Left ventricle myocardium inferior (tissue), 1 donor: ENCODE results near the gene MTUS2. TPM values are rescaled to one million over a fixed set of nuclear protein-coding genes. Genes with fewer than 3 reads are reported as not detected.
A peak's percentile ranks its signal among the peaks of the same experiment; 100 is the strongest.

Experiments
- DNase-seq: peaks from one replicate; pipeline ENCODE4 v3.0.0-alpha.2; 2020
- H3K27ac ChIP-seq: fragments of 200-600 bp; replicated peaks from 2 replicates; pipeline ENCODE4 v1.8.0; 2021
- H3K27me3 ChIP-seq: fragments of 200-600 bp; 2 replicates; pipeline ENCODE4 v1.8.0; 2021; ENCODE audit warnings: low read depth
- H3K36me3 ChIP-seq: fragments of 200-600 bp; 2 replicates; pipeline ENCODE4 v1.8.0; 2021
- H3K4me1 ChIP-seq: fragments of 200-600 bp; 2 replicates; pipeline ENCODE4 v1.8.0; 2021
- H3K4me3 ChIP-seq: fragments of 200-600 bp; 2 replicates; pipeline ENCODE4 v1.8.0; 2021; ENCODE audit warnings: mild to moderate bottlenecking, moderate library complexity
- H3K9me3 ChIP-seq: fragments of 200-600 bp; replicated peaks from 2 replicates; pipeline ENCODE4 v1.8.0; 2021
- CTCF ChIP-seq: fragments of 200-600 bp; IDR thresholded peaks from 2 replicates; pipeline ENCODE4 v1.8.0; 2021; ENCODE audit warnings: antibody characterized with exemption, mild to moderate bottlenecking, borderline replicate concordance
- intact Hi-C: fragments of 100-400 bp; cut with micrococcal nuclease; formaldehyde crosslinking; loops from one replicate; pipeline ENCODE4 v1.11.0; 2022
- total RNA-seq: library from RNA; stranded (reverse); fragmentation: NEBNext Ultra II Directional; extraction: Animal tissue kit (Norgen Biotek cat#: 25700); gene quantifications from one replicate; pipeline ENCODE4 v1.2.1, GENCODE V29; 2021
- donor health status: DM: no; HTN: yes; CAD: no; lungs with severe emphysema.

Gene MTUS2
- total RNA-seq, 1 donor from 2014 or later, result 101 TPM

- peaks cover 22% of the 10 kb centered on the region for H3K36me3 ChIP-seq
- no peak overlapping the region for H3K27ac ChIP-seq
- H3K4me3 ChIP-seq, result no peak overlapping the region
- peaks cover 23% of the 10 kb centered on the region for H3K4me1 ChIP-seq
- TF ChIP-seq CTCF, result no peak
- H3K9me3 ChIP-seq, result no peaks in the 10 kb centered on the region
- intact Hi-C loops, result no loop called here
- no peak for DNase-seq
- no peaks in the 10 kb centered on the region for H3K27me3 ChIP-seq
Observed at GRCh38 chr13:29493796-29494195, 673.7 kb downstream of the MTUS2 start.

- Histone ChIP-seq H3K4me1 (peaks cover 23% of the 10 kb centered on the region), H3K27ac (no peak overlapping the region), H3K4me3 (no peak overlapping the region), H3K27me3 (no peaks in the 10 kb centered on the region), H3K36me3 (peaks cover 25% of the 10 kb centered on the region), H3K9me3 (no peaks in the 10 kb centered on the region)
- no peak for TF ChIP-seq CTCF
- intact Hi-C loops, result no loop called here
- DNase-seq, result no peak
Observed at GRCh38 chr13:29494520-29494919, 674.4 kb downstream of the MTUS2 start.

GRCh38 chr13:29496241-29496712 lies 676.1 kb downstream of the MTUS2 start:
- Histone ChIP-seq H3K4me1 (peaks cover 23% of the 10 kb centered on the region), H3K27ac (peak overlapping the region; percentile 42), H3K4me3 (no peak overlapping the region), H3K27me3 (no peaks in the 10 kb centered on the region), H3K9me3 (no peaks in the 10 kb centered on the region), H3K36me3 (peaks cover 28% of the 10 kb centered on the region)
- intact Hi-C loops, result no loop called here
- peak; percentile 53 for DNase-seq
- TF ChIP-seq CTCF, result no peak

- H3K27ac ChIP-seq, result peak overlapping the region; percentile 42
- H3K4me1 ChIP-seq, result peaks cover 23% of the 10 kb centered on the region
- no peaks in the 10 kb centered on the region for H3K27me3 ChIP-seq
- H3K9me3 ChIP-seq, result no peaks in the 10 kb centered on the region
- no peak for TF ChIP-seq CTCF
- peak; percentile 83 for DNase-seq
- intact Hi-C loops, result no loop called here
- peaks cover 35% of the 10 kb centered on the region for H3K36me3 ChIP-seq
- H3K4me3 ChIP-seq, result no peak overlapping the region
Observed at GRCh38 chr13:29497137-29497654, 677.1 kb downstream of the MTUS2 start.

- Histone ChIP-seq H3K27ac (no peak overlapping the region), H3K4me1 (peaks cover 23% of the 10 kb centered on the region), H3K9me3 (no peaks in the 10 kb centered on the region), H3K36me3 (peaks cover 37% of the 10 kb centered on the region), H3K4me3 (no peak overlapping the region), H3K27me3 (no peaks in the 10 kb centered on the region)
- DNase-seq, result no peak
- intact Hi-C loops, result no loop called here
- TF ChIP-seq CTCF, result no peak
Observed at GRCh38 chr13:29498426-29499040, 678.4 kb downstream of the MTUS2 start.
